WERI-Rb-1 (cell line): Measurements from ENCODE around the gene ENAH.
"Not testable (repeated sequence)": the region's sequence is repeated elsewhere in the genome, so short reads cannot be mapped to it uniquely, and the experiment has no call there.

Experiments used
- DNase-seq: peaks from one replicate; pipeline ENCODE4 v3.0.0-alpha.2; 2020
- H3K27ac ChIP-seq: fragments of 250-450 bp; sonication (Bioruptor Pico); 2 replicates; pipeline ENCODE4 v1.5.1; 2020; ENCODE audit warnings: mild to moderate bottlenecking, moderate library complexity
- H3K27me3 ChIP-seq: fragments of 250-450 bp; sonication (Bioruptor Pico); 2 replicates; pipeline ENCODE4 v1.5.1; 2021; ENCODE audit warnings: mild to moderate bottlenecking, low read depth, moderate library complexity; ENCODE audit not compliant: insufficient read depth, severe bottlenecking
- H3K36me3 ChIP-seq: fragments of 250-450 bp; sonication (Bioruptor Pico); 2 replicates; pipeline ENCODE4 v1.5.1; 2020; ENCODE audit warnings: mild to moderate bottlenecking, moderate library complexity
- H3K4me3 ChIP-seq: 2 replicates; pipeline ENCODE4 v1.5.1; 2011; ENCODE audit warnings: low read depth, mild to moderate bottlenecking, control low read depth, low read length
- H3K9me3 ChIP-seq: fragments of 250-450 bp; sonication (Bioruptor Pico); 2 replicates; pipeline ENCODE4 v1.5.1; 2021; ENCODE audit warnings: mild to moderate bottlenecking, moderate library complexity; ENCODE audit not compliant: severe bottlenecking
- TF ChIP-seq, protein P1 (sequence below): IDR thresholded peaks from 2 replicates; pipeline ENCODE4 v1.5.1; 2011; ENCODE audit warnings: low read depth, mild to moderate bottlenecking, control low read depth, inconsistent platforms, low read length

The ENAH gene

GRCh38 chr1:225644666-225645065 lies 8.3 kb downstream of the ENAH start:
- no peak for DNase-seq
- Histone ChIP-seq H3K27me3 (no peaks in the 10 kb centered on the region), H3K36me3 (peaks cover 11% of the 10 kb centered on the region), H3K4me3 (no peak overlapping the region), H3K27ac (no peak overlapping the region), H3K9me3 (no peaks in the 10 kb centered on the region)
- TF ChIP-seq, protein P1, sequence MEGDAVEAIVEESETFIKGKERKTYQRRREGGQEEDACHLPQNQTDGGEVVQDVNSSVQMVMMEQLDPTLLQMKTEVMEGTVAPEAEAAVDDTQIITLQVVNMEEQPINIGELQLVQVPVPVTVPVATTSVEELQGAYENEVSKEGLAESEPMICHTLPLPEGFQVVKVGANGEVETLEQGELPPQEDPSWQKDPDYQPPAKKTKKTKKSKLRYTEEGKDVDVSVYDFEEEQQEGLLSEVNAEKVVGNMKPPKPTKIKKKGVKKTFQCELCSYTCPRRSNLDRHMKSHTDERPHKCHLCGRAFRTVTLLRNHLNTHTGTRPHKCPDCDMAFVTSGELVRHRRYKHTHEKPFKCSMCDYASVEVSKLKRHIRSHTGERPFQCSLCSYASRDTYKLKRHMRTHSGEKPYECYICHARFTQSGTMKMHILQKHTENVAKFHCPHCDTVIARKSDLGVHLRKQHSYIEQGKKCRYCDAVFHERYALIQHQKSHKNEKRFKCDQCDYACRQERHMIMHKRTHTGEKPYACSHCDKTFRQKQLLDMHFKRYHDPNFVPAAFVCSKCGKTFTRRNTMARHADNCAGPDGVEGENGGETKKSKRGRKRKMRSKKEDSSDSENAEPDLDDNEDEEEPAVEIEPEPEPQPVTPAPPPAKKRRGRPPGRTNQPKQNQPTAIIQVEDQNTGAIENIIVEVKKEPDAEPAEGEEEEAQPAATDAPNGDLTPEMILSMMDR: no peak

DNA sequence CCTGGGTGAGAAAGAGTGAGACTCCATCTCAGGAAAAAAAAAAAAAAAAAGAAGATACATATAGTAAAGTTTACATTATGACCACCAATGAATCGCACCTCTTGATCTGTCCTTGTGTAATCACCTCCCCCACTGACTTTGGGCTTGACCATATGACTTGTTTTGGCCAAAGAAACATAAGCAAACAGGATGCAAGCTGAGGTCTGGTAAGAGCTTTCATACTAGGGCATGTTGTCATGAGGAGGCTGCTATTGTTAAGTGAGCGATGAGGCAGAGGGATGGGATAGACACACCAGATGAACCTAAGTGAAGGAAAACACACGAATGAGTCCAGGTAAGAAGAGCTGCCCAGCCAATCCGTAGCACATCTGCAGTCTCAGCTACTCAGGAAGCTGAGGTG lies 10.7 kb downstream of the ENAH start:
- H3K27me3 ChIP-seq: no peaks in the 10 kb centered on the region
- no peaks in the 10 kb centered on the region for H3K9me3 ChIP-seq
- no peak for DNase-seq
- H3K27ac ChIP-seq: no peak overlapping the region
- H3K4me3 ChIP-seq: no peak overlapping the region
- TF ChIP-seq, protein P1: no peak
- peaks cover 17% of the 10 kb centered on the region for H3K36me3 ChIP-seq

DNA sequence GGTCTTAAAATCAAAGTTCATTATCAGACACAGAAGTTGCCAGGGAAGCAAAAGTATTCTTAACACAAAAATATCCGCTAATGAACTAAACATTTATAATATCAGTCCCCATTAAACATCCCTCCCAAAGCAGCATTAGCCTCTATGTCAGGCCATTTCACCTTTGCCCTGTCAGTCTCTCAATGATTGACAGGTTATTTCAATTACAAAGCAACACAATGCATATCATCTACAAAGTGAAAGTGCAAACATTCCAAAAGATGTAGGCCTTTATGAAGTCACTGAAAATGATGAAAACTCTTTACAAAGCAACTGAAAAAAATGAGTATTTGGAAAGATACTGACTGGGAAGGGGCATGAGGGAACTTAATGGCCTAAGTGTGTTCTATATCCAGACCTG lies 14.1 kb downstream of the ENAH start:
- H3K27me3 ChIP-seq: no peaks in the 10 kb centered on the region
- H3K4me3 ChIP-seq: no peak overlapping the region
- no peaks in the 10 kb centered on the region for H3K9me3 ChIP-seq
- DNase-seq: no peak
- peaks cover 17% of the 10 kb centered on the region for H3K36me3 ChIP-seq
- H3K27ac ChIP-seq: no peak overlapping the region
- TF ChIP-seq, protein P1: no peak

DNA sequence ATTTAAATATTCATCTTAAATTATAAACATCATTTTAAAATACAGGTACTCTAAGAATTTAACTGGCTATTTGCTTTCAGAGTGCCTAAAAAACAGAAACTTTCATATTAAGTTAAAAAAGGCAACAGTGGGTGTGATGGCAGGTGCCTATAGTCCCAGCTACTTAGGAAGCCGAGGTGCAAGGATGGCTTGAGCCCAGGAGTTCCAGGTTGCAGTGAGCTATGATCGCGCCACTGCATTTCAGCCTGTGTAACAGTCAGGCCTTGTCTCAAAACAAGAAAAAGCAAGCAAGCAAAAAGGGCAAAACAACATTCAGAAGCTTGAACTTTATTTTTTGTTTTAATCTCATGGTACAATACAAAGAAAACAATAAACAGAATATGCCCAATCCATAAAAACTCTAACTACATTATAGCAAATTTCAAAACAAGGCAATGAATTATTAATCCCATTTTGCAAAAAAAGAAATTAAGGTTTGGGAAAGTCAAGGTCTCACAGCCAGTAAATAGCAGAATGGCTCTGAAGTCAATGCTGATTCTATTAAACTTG lies 15.2 kb downstream of the ENAH start:
- no peak for DNase-seq
- Histone ChIP-seq H3K9me3 (no peaks in the 10 kb centered on the region), H3K27ac (no peak overlapping the region), H3K27me3 (no peaks in the 10 kb centered on the region), H3K36me3 (peaks cover 13% of the 10 kb centered on the region; the same call in 1 of the 2 replicates), H3K4me3 (no peak overlapping the region)
- TF ChIP-seq, protein P1: no peak

DNA sequence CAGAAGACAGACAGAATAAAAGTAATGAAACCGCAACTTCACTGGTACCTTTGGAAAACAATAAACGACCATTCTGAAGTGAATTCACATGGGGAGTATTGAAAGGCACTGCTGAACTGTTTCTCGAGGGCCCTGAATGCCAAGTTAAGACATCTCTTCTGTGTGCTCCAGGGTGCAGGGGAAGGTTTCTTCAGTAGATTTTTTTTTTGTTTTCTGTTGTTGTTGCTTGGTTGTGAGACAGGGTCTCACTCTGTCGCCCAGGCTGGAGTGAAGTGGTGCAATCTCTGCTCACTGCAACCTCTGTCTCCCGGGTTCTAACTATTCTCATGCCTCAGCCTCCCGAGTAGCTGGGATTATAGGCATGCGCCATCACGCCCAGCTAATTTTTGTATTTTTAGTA lies 15.9 kb downstream of the ENAH start:
- H3K9me3 ChIP-seq, H3K4me3 ChIP-seq: not testable (repeated sequence)

DNA sequence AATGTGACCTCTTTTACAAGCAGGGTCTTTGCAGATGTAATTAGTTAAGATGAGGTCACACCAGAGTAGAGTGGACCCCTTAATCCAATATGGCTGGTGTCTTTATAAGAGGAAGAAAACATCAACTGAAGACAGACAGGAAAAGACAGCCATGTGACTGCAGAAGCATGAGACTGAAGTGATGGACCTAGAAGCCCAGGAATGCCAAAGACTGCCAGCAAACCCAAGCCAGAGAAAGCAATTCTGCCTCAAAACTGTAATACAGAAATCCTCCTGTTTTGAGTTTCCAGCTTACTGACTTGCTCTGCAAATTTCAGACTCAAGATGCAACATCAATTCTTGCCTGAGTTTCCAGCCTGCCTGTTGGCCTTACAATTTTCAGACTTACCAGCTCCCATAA lies 17.3 kb downstream of the ENAH start:
- DNase-seq: no peak
- H3K36me3 ChIP-seq: peaks cover 10% of the 10 kb centered on the region; the same call in 1 of the 2 replicates
- no peak overlapping the region for H3K4me3 ChIP-seq
- no peak overlapping the region for H3K27ac ChIP-seq
- H3K27me3 ChIP-seq: no peaks in the 10 kb centered on the region
- TF ChIP-seq, protein P1: no peak
- no peaks in the 10 kb centered on the region for H3K9me3 ChIP-seq

More for the DNA sequence above, 15.9 kb downstream of the ENAH start:
- H3K36me3 ChIP-seq: peaks cover 13% of the 10 kb centered on the region; the same call in 1 of the 2 replicates
- not testable (repeated sequence) for H3K27me3 ChIP-seq, DNase-seq, H3K27ac ChIP-seq

GRCh38 chr1:225632836-225633235 lies 20.1 kb downstream of the ENAH start:
- not testable (repeated sequence) for H3K27ac ChIP-seq, DNase-seq, H3K9me3 ChIP-seq, H3K36me3 ChIP-seq, H3K27me3 ChIP-seq, H3K4me3 ChIP-seq
